H1 (cell line): ENCODE data around the gene GLE1. TPM values are rescaled to one million over a fixed set of nuclear protein-coding genes. Genes with fewer than 3 reads are reported as not detected.

Experiments
- CTCF ChIA-PET: fragments of 300-600 bp; sonication (Branson Sonifier 250); formaldehyde crosslinking; loops from one replicate; lab custom pipeline; 2021; ENCODE audit not compliant: partially characterized antibody; lab: Charles Lee
- POLR2A ChIA-PET: fragments of 300-600 bp; sonication (Branson Sonifier 250); formaldehyde crosslinking; loops from one replicate; lab custom pipeline; 2021; ENCODE audit warnings: inconsistent platforms; ENCODE audit not compliant: partially characterized antibody; lab: Charles Lee
- DNase-seq, 2 experiments: peaks; one replicate each; pipeline versions ENCODE4 v3.0.0 to v3.0.0-alpha.2; 2010 to 2022; ENCODE audit warnings: low spot score in 2 of 2, low read depth in 1 of 2, mixed read lengths in 1 of 2
- FAIRE-seq: peaks from 2 replicates; lab custom pipeline; 2011; peaks lifted over from hg19 to GRCh38; lab: Jason Lieb, UNC
- H2AFZ ChIP-seq: 2 replicates; pipeline ENCODE4 v1.8.1; 2012; ENCODE audit warnings: low read length, inconsistent platforms
- H2AK5ac ChIP-seq: 2 replicates; pipeline ENCODE4 v1.6.1; 2013; ENCODE audit warnings: low read depth, low read length
- H2BK120ac ChIP-seq: replicated peaks from 2 replicates; pipeline ENCODE3; 2013; ENCODE audit warnings: low read depth, low read length, inconsistent platforms
- H2BK12ac ChIP-seq: 2 replicates; pipeline ENCODE4 v1.6.1; 2013; ENCODE audit warnings: low read depth, low read length
- H2BK15ac ChIP-seq: 2 replicates; pipeline ENCODE4 v1.6.1; 2013; ENCODE audit warnings: low read length
- H2BK20ac ChIP-seq: 2 replicates; pipeline ENCODE4 v1.6.1; 2013; ENCODE audit warnings: low read length
- H2BK5ac ChIP-seq: 2 replicates; pipeline ENCODE4 v1.6.1; 2013; ENCODE audit warnings: low read depth, low read length
- H3K14ac ChIP-seq: 2 replicates; pipeline ENCODE4 v1.6.1; 2013; ENCODE audit warnings: inconsistent platforms; ENCODE audit not compliant: insufficient read length
- H3K18ac ChIP-seq: 2 replicates; pipeline ENCODE4 v1.6.1; 2013; ENCODE audit warnings: low read length; ENCODE audit errors: extremely low read depth
- H3K23ac ChIP-seq: 2 replicates; pipeline ENCODE4 v1.6.1; 2013; ENCODE audit warnings: inconsistent platforms; ENCODE audit not compliant: insufficient read length
- H3K23me2 ChIP-seq: 2 replicates; pipeline ENCODE4 v1.6.1; 2013; ENCODE audit warnings: low read depth, low read length
- H3K27ac ChIP-seq: 2 replicates; pipeline ENCODE4 v1.6.1; 2011; ENCODE audit warnings: low read depth, low read length, inconsistent platforms
- H3K27me3 ChIP-seq, 4 experiments: replicated peaks in 1 of 4; 1 replicate in 1 of 4; 2 replicates in 3 of 4; pipeline versions ENCODE4 v1.6.1 to v1.8.1; 2011 to 2013; ENCODE audit warnings: low read length in 3 of 4, mild to moderate bottlenecking in 3 of 4, inconsistent platforms in 2 of 4, mixed read lengths in 2 of 4, moderate library complexity in 1 of 4; ENCODE audit not compliant: control insufficient read depth in 3 of 4, insufficient read depth in 3 of 4; ENCODE audit errors: extremely low read depth in 1 of 4
- H3K36me3 ChIP-seq, 4 experiments: 2 replicates each; pipeline versions ENCODE4 v1.6.1 to v1.8.1; 2011 to 2013; ENCODE audit warnings: mild to moderate bottlenecking in 4 of 4, low read length in 3 of 4, moderate library complexity in 2 of 4, control low read depth in 1 of 4, inconsistent platforms in 1 of 4; ENCODE audit not compliant: insufficient read depth in 4 of 4, control insufficient read depth in 2 of 4
- H3K4ac ChIP-seq: replicated peaks from 2 replicates; pipeline ENCODE3; 2013; ENCODE audit warnings: low read length, low read depth, mixed read lengths, inconsistent platforms; ENCODE audit not compliant: insufficient read length
- H3K4me1 ChIP-seq, 4 experiments: replicated peaks in 1 of 4; 1 replicate in 1 of 4; 2 replicates in 3 of 4; pipeline versions ENCODE4 v1.6.1 to v1.8.1; 2011 to 2013; ENCODE audit warnings: low read length in 3 of 4, inconsistent platforms in 2 of 4, mixed read lengths in 1 of 4; ENCODE audit not compliant: insufficient read depth in 4 of 4, control insufficient read depth in 3 of 4
- H3K4me2 ChIP-seq, 2 experiments: 2 replicates each; pipeline versions ENCODE4 v1.6.1 to v1.8.1; 2011 to 2013; ENCODE audit warnings: low read depth in 2 of 2, low read length in 2 of 2, control low read depth in 1 of 2, inconsistent platforms in 1 of 2, mild to moderate bottlenecking in 1 of 2; ENCODE audit not compliant: insufficient read depth in 1 of 2
- H3K4me3 ChIP-seq, 4 experiments: fragments of 200-600, 300-600 bp in 1 of 4; sonication (generic), shearing (Covaris generic), sonication (Bioruptor Twin) in 1 of 4; 2 replicates each; pipeline versions ENCODE4 v1.5.1 to v1.8.1; 2011 to 2016; ENCODE audit warnings: low read length in 4 of 4, low read depth in 3 of 4, control low read depth in 2 of 4, inconsistent platforms in 2 of 4, mild to moderate bottlenecking in 2 of 4, mixed read lengths in 1 of 4, moderate library complexity in 1 of 4; ENCODE audit not compliant: insufficient read depth in 2 of 4; ENCODE audit errors: extremely low read depth in 1 of 4
- H3K56ac ChIP-seq: replicated peaks from 2 replicates; pipeline ENCODE3; 2013; ENCODE audit warnings: low read depth, mild to moderate bottlenecking, mixed read lengths, low read length, inconsistent platforms; ENCODE audit not compliant: insufficient read length
- H3K79me1 ChIP-seq: 2 replicates; pipeline ENCODE4 v1.6.1; 2013; ENCODE audit warnings: low read depth, low read length, control low read depth
- H3K79me2 ChIP-seq, 2 experiments: 2 replicates each; pipeline versions ENCODE4 v1.6.1 to v1.8.1; 2012 to 2013; ENCODE audit warnings: low read length in 2 of 2, mild to moderate bottlenecking in 2 of 2, inconsistent platforms in 1 of 2; ENCODE audit not compliant: insufficient read depth in 2 of 2, control insufficient read depth in 1 of 2
- H3K9ac ChIP-seq, 4 experiments: replicated peaks in 1 of 4; 1 replicate in 1 of 4; 2 replicates in 3 of 4; pipeline versions ENCODE4 v1.6.1 to v1.8.1; 2011 to 2013; ENCODE audit warnings: low read depth in 3 of 4, low read length in 3 of 4, control low read depth in 2 of 4, mild to moderate bottlenecking in 2 of 4, moderate library complexity in 2 of 4, inconsistent platforms in 1 of 4; ENCODE audit errors: extremely low read depth in 1 of 4
- H3K9me3 ChIP-seq, 2 experiments: 2 replicates each; pipeline versions ENCODE4 v1.6.1 to v1.8.1; 2012 to 2013; ENCODE audit warnings: mild to moderate bottlenecking in 2 of 2, moderate library complexity in 2 of 2, control low read depth in 1 of 2, inconsistent platforms in 1 of 2, low read depth in 1 of 2, low read length in 1 of 2, mixed read lengths in 1 of 2; ENCODE audit not compliant: insufficient read depth in 2 of 2
- H4K20me1 ChIP-seq, 2 experiments: replicated peaks in 1 of 2; 2 replicates each; pipeline versions ENCODE3 to v1.8.1; 2011 to 2013; ENCODE audit warnings: inconsistent platforms in 2 of 2, low read length in 2 of 2, mild to moderate bottlenecking in 1 of 2; ENCODE audit not compliant: insufficient read depth in 2 of 2, control insufficient read depth in 1 of 2
- H4K5ac ChIP-seq: 2 replicates; pipeline ENCODE4 v1.6.1; 2013; ENCODE audit warnings: low read length, low read depth, mixed read lengths, inconsistent platforms; ENCODE audit not compliant: insufficient read length
- H4K8ac ChIP-seq: 2 replicates; pipeline ENCODE4 v1.8.0; 2013; ENCODE audit warnings: mild to moderate bottlenecking, moderate library complexity, low read length, inconsistent platforms; ENCODE audit not compliant: insufficient read depth; ENCODE audit errors: extremely low read depth
- H4K91ac ChIP-seq: replicated peaks from 2 replicates; pipeline ENCODE3; 2013; ENCODE audit warnings: low read length, mixed read lengths, inconsistent platforms; ENCODE audit not compliant: insufficient read length
- EP300 ChIP-seq, 2 experiments: IDR thresholded peaks; 1 replicate in 1 of 2; 2 replicates in 1 of 2; pipeline ENCODE4 v1.6.1; 2011 to 2012; ENCODE audit warnings: low read depth in 2 of 2, low read length in 2 of 2, mild to moderate bottlenecking in 2 of 2, borderline replicate concordance in 1 of 2, inconsistent platforms in 1 of 2, moderate library complexity in 1 of 2
- GABPA ChIP-seq: IDR thresholded peaks from 2 replicates; pipeline ENCODE4 v1.6.1; 2011; ENCODE audit warnings: mild to moderate bottlenecking, low read length, moderate library complexity, borderline replicate concordance; ENCODE audit not compliant: insufficient read depth
- MAX ChIP-seq: IDR thresholded peaks from 2 replicates; pipeline ENCODE4 v1.6.1; 2012; ENCODE audit warnings: inconsistent platforms
- SUZ12 ChIP-seq: fragments of 200-600 bp; sonication (generic); IDR thresholded peaks from 2 replicates; pipeline ENCODE4 v1.6.1; 2012; ENCODE audit warnings: mild to moderate bottlenecking, inconsistent platforms, low read length, moderate library complexity, mixed read lengths
- TAF1 ChIP-seq: IDR thresholded peaks from 2 replicates; pipeline ENCODE4 v1.6.1; 2011; ENCODE audit warnings: mild to moderate bottlenecking, low read depth, low read length
- TAF7 ChIP-seq: optimal IDR thresholded peaks from 2 replicates; pipeline ENCODE3; 2011; ENCODE audit warnings: low read depth, mild to moderate bottlenecking, inconsistent platforms, low read length, moderate library complexity, borderline replicate concordance
- WGBS, 2 experiments: shearing (Covaris generic) in 1 of 2; methylation state at CpG; one replicate each; pipeline versions ENCODE4 v1.1.6 to v1.1.7; 2013 to 2015; ENCODE audit warnings: low lambda C conversion rate in 2 of 2, mixed read lengths in 2 of 2, inconsistent platforms in 1 of 2, low coverage in 1 of 2, missing lambda C conversion rate in 1 of 2; ENCODE audit not compliant: insufficient replicate concordance in 2 of 2, insufficient coverage in 1 of 2, insufficient read length in 1 of 2; ENCODE audit errors: extremely low coverage in 1 of 2, missing lambda C conversion rate in 1 of 2; 5-methylcytosine and 5-hydroxymethylcytosine counted together
- polyA plus RNA-seq, 7 experiments: library from polyadenylated mRNA; depleted of rRNA in 3 of 7; stranded (reverse) in 5 of 7; unstranded in 2 of 7; fragments of >200 nt in 5 of 7; fragments of 200-250 nt in 2 of 7; gene quantifications; 1 replicate in 5 of 7; 2 replicates in 1 of 7; 4 replicates in 1 of 7; pipeline versions ENCODE4 v1.2.1 to v1.2.3, GENCODE V29; 2011 to 2013; ENCODE audit warnings: missing spikeins in 2 of 7, mixed read lengths in 2 of 7
- total RNA-seq: library from RNA; stranded (reverse); fragmentation: NEBNext Ultra II Directional; extraction: Animal tissue kit (Norgen Biotek cat#: 25700); gene quantifications from 2 replicates; pipeline ENCODE4 v1.2.1, GENCODE V29; 2021

Gene GLE1
- total and polyA plus RNA-seq, 2 of the 8 experiments (the other 6 are each of a cell fraction or from before 2014, with no cell fraction given), result 9.6 to 14.9 TPM

DNA sequence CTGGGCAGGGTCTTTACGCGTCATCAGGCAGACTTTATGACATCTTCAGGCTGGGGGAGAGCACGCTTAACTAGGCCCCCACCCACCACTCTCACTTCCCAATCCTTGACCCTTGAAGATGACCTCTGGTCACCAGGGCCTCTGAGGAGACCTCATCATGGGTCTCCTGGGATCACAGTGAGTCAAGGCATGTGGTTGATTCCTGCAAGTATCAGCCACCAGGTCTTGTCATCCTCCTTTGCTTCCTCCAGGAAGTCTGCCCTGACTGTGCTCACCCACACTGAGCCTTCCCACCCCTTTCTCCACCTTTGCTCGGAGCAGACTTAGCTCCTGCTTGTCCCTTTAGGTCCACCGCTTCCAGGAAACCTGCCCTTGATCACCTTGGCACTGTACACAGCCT, 31.4 kb upstream of the GLE1 start:
- no peak overlapping the region for H3K18ac ChIP-seq
- no peaks in the 10 kb centered on the region for H3K27me3 ChIP-seq
- H4K5ac ChIP-seq, result no peak overlapping the region
- H3K79me1 ChIP-seq, result no peaks in the 10 kb centered on the region
- no peak overlapping the region for H2BK5ac ChIP-seq
- no peaks in the 10 kb centered on the region for H3K79me2 ChIP-seq
- no peak for DNase-seq
- H3K14ac ChIP-seq, result no peak overlapping the region
- no peak overlapping the region for H2BK120ac ChIP-seq
- H3K4me3 ChIP-seq, result no peak overlapping the region
- H4K20me1 ChIP-seq, result no peaks in the 10 kb centered on the region
- 0 out of 2 replicates have a peak overlapping the region, but pooled peaks have one; percentile 14 for H4K8ac ChIP-seq
- H3K27ac ChIP-seq, result no peak overlapping the region
- no peak overlapping the region for H3K56ac ChIP-seq
- CTCF ChIA-PET, result no interaction called here
- H2AFZ ChIP-seq, result no peak overlapping the region
- no peak overlapping the region for H2BK20ac ChIP-seq
- no peak overlapping the region for H2BK15ac ChIP-seq
- no peak for TF ChIP-seq MAX
- no peak for TF ChIP-seq SUZ12
- TF ChIP-seq EP300 (IDR thresholded peaks at IDR 0.05; ENCODE audit: borderline replicate concordance in 1 of 2, low read depth in 2 of 2, low read length in 2 of 2), result no peak
- TF ChIP-seq TAF7, result no peak
- TF ChIP-seq GABPA, result no peak
- no peak for TF ChIP-seq TAF1
- TF ChIP-seq, all 59 proteins: peak for 0
- Histone ChIP-seq H3K9me3 (no peaks in the 10 kb centered on the region), H4K91ac (no peak overlapping the region), H3K36me3 (no peaks in the 10 kb centered on the region; a peak in 1 of 8 replicates), H3K23ac (no peak overlapping the region), H3K4me1 (no peaks in the 10 kb centered on the region), H3K4me2 (no peak overlapping the region), H3K23me2 (no peaks in the 10 kb centered on the region), H2BK12ac (no peak overlapping the region), H3K4ac (no peak overlapping the region), H3K9ac (no peak overlapping the region), H2AK5ac (no peak overlapping the region)
- WGBS, 2 experiments, result 96% methylated on average over 5 of the region's 5 CpGs; no CpG with 5 or more reads in 1 of the 2 experiments
- POLR2A ChIA-PET, result interaction anchor here (1.5 kb wide), 1 partner anchor 80 kb away, joined by 4 read pairs; the partner anchor contains the start of gene SPTAN1
- no peak for FAIRE-seq
